ENCODE data around the gene ARSD. TPM values are rescaled to one million over a fixed set of nuclear protein-coding genes. Genes with fewer than 3 reads are reported as not detected.
"Not testable (repeated sequence)": the region's sequence is repeated elsewhere in the genome, so short reads cannot be mapped to it uniquely, and the experiment has no call there.

ARSD gene
- 10 to 100 TPM; 12.3 to 39.6 (median 15.5) TPM for polyA plus RNA-seq
- long read RNA-seq, donor 1, full-length matches to known transcripts, result 11 of 18 reads
- long read RNA-seq, donor 1, partial matches to known transcripts, result 7 of 18 reads
- long read RNA-seq, donor 1, other reads (novel, unspliced or antisense), result 0 of 18 reads
- long read RNA-seq, donor 2, partial matches to known transcripts, result 0 of 1 reads
- long read RNA-seq, donor 2, other reads (novel, unspliced or antisense), result 0 of 1 reads
- long read RNA-seq, donor 3, full-length matches to known transcripts, result 6 of 6 reads
- long read RNA-seq, donor 3, partial matches to known transcripts, result 0 of 6 reads
- long read RNA-seq, donor 3, other reads (novel, unspliced or antisense), result 0 of 6 reads
- long read RNA-seq, donor 4, result 0 reads
- long read RNA-seq, donor 5, result 0 reads
- long read RNA-seq, donor 6, full-length matches to known transcripts, result 4 of 4 reads
- long read RNA-seq, donor 6, partial matches to known transcripts, result 0 of 4 reads
- long read RNA-seq, donor 6, other reads (novel, unspliced or antisense), result 0 of 4 reads
- long read RNA-seq, donor 7, full-length matches to known transcripts, result 4 of 4 reads
- long read RNA-seq, donor 7, partial matches to known transcripts, result 0 of 4 reads
- long read RNA-seq, donor 7, other reads (novel, unspliced or antisense), result 0 of 4 reads
- long read RNA-seq, donor 8, result 0 reads
- long read RNA-seq, donor 9, full-length matches to known transcripts, result 2 of 2 reads
- long read RNA-seq, donor 9, partial matches to known transcripts, result 0 of 2 reads
- long read RNA-seq, donor 9, other reads (novel, unspliced or antisense), result 0 of 2 reads
- long read RNA-seq, donor 10, full-length matches to known transcripts, result 4 of 4 reads
- long read RNA-seq, donor 10, partial matches to known transcripts, result 0 of 4 reads
- long read RNA-seq, donor 10, other reads (novel, unspliced or antisense), result 0 of 4 reads

- Histone ChIP-seq H3K9me3 (ENCODE audit: control insufficient read depth in 2 of 2, insufficient read depth in 1 of 2, low read depth in 1 of 2, low read length in 1 of 2) (peaks cover 0 to 9% of the 10 kb centered on the region in 2 donors), H3K36me3 (ENCODE audit: control insufficient read depth in 3 of 3, insufficient read depth in 2 of 3, low read depth in 1 of 3, low read length in 3 of 3) (peaks cover 0 to 19% (median 0%) of the 10 kb centered on the region in 3 donors), H3K4me1 (ENCODE audit: control insufficient read depth in 3 of 3, insufficient read depth in 2 of 3, low read depth in 1 of 3, low read length in 2 of 3) (no peaks in the 10 kb centered on the region), H3K4me3 (ENCODE audit: low read depth in 1 of 3, low read length in 3 of 3) (peak within 1 kb of the TSS; percentile 40 to 77 (median 67)), H3K27ac (ENCODE audit: low read depth in 1 of 3, low read length in 2 of 3) (peak within 1 kb of the TSS; percentile 89 to 98 (median 94)), H3K27me3 (ENCODE audit: control insufficient read depth in 3 of 3, insufficient read depth in 3 of 3, low read length in 3 of 3) (no peaks in the 10 kb centered on the region)
- DNase-seq (peak; percentile 88 to 91), FAIRE-seq (no peak)
- 0 to 4% (median 1%) methylated on average over 20 to 84 of the region's 84 CpGs for WGBS, 3 donors
Observed at GRCh38 chrX:2928583-2929434, at the start of gene ARSD. Gene ARSD (minus strand): TSS chrX:2929339. CDS start chrX:2929275, 64 bp downstream.

- not testable (repeated sequence) for DNase-seq; FAIRE-seq; H3K27ac ChIP-seq (ENCODE audit: low read depth in 1 of 3, low read length in 2 of 3); H3K4me3 ChIP-seq (ENCODE audit: low read depth in 1 of 3, low read length in 3 of 3); H3K4me1 ChIP-seq (ENCODE audit: control insufficient read depth in 3 of 3, insufficient read depth in 2 of 3, low read depth in 1 of 3, low read length in 2 of 3); H3K27me3 ChIP-seq (ENCODE audit: control insufficient read depth in 3 of 3, insufficient read depth in 3 of 3, low read length in 3 of 3); H3K9me3 ChIP-seq (ENCODE audit: control insufficient read depth in 2 of 2, insufficient read depth in 1 of 2, low read depth in 1 of 2, low read length in 1 of 2); H3K36me3 ChIP-seq (ENCODE audit: control insufficient read depth in 3 of 3, insufficient read depth in 2 of 3, low read depth in 1 of 3, low read length in 3 of 3)
- WGBS, 3 donors, result 87 to 94% (median 87%) methylated on average over 4 of the region's 4 CpGs
Observed at GRCh38 chrX:2978639-2979038, 49.5 kb upstream of the ARSD start.

- 86 to 94% (median 88%) methylated on average over 1 of the region's 1 CpG for WGBS, 3 donors
- H3K4me3 ChIP-seq (ENCODE audit: low read depth in 1 of 3, low read length in 3 of 3), result no peak overlapping the region
Observed at GRCh38 chrX:2974961-2975360, 45.8 kb upstream of the ARSD start.

GRCh38 chrX:2972391-2972790 is 43.3 kb upstream of the ARSD start:
- 83 to 88% (median 87%) methylated on average over 6 of the region's 6 CpGs for WGBS, 3 donors
- no peak overlapping the region for H3K27ac ChIP-seq (ENCODE audit: low read depth in 1 of 3, low read length in 2 of 3)
- no peak overlapping the region for H3K4me3 ChIP-seq (ENCODE audit: low read depth in 1 of 3, low read length in 3 of 3)
- H3K4me1 ChIP-seq (ENCODE audit: control insufficient read depth in 3 of 3, insufficient read depth in 2 of 3, low read depth in 1 of 3, low read length in 2 of 3), result no peaks in the 10 kb centered on the region
- no peaks in the 10 kb centered on the region for H3K36me3 ChIP-seq (ENCODE audit: control insufficient read depth in 3 of 3, insufficient read depth in 2 of 3, low read depth in 1 of 3, low read length in 3 of 3)
- no peaks in the 10 kb centered on the region for H3K27me3 ChIP-seq (ENCODE audit: control insufficient read depth in 3 of 3, insufficient read depth in 3 of 3, low read length in 3 of 3)
- H3K9me3 ChIP-seq (ENCODE audit: control insufficient read depth in 2 of 2, insufficient read depth in 1 of 2, low read depth in 1 of 2, low read length in 1 of 2), result no peaks in the 10 kb centered on the region
- DNase-seq, result no peak
- no peak for FAIRE-seq

More at GRCh38 chrX:2974961-2975360, 45.8 kb upstream of the ARSD start:
- FAIRE-seq (no peak), DNase-seq (no peak)
- Histone ChIP-seq H3K9me3 (ENCODE audit: control insufficient read depth in 2 of 2, insufficient read depth in 1 of 2, low read depth in 1 of 2, low read length in 1 of 2) (no peaks in the 10 kb centered on the region), H3K4me1 (ENCODE audit: control insufficient read depth in 3 of 3, insufficient read depth in 2 of 3, low read depth in 1 of 3, low read length in 2 of 3) (no peaks in the 10 kb centered on the region), H3K27ac (ENCODE audit: low read depth in 1 of 3, low read length in 2 of 3) (no peak overlapping the region), H3K27me3 (ENCODE audit: control insufficient read depth in 3 of 3, insufficient read depth in 3 of 3, low read length in 3 of 3) (no peaks in the 10 kb centered on the region), H3K36me3 (ENCODE audit: control insufficient read depth in 3 of 3, insufficient read depth in 2 of 3, low read depth in 1 of 3, low read length in 3 of 3) (no peaks in the 10 kb centered on the region)

- H3K9me3 ChIP-seq (ENCODE audit: control insufficient read depth in 2 of 2, insufficient read depth in 1 of 2, low read depth in 1 of 2, low read length in 1 of 2), result no peaks in the 10 kb centered on the region
- H3K27ac ChIP-seq (ENCODE audit: low read depth in 1 of 3, low read length in 2 of 3), result no peak overlapping the region
- DNase-seq, result no peak
- H3K4me3 ChIP-seq (ENCODE audit: low read depth in 1 of 3, low read length in 3 of 3), result no peak overlapping the region
- H3K36me3 ChIP-seq (ENCODE audit: control insufficient read depth in 3 of 3, insufficient read depth in 2 of 3, low read depth in 1 of 3, low read length in 3 of 3), result no peaks in the 10 kb centered on the region
- 80 to 86% (median 81%) methylated on average over 6 of the region's 6 CpGs for WGBS, 3 donors
- H3K4me1 ChIP-seq (ENCODE audit: control insufficient read depth in 3 of 3, insufficient read depth in 2 of 3, low read depth in 1 of 3, low read length in 2 of 3), result peaks cover 0 to 4% (median 0%) of the 10 kb centered on the region in 3 donors
- no peak for FAIRE-seq
- no peaks in the 10 kb centered on the region for H3K27me3 ChIP-seq (ENCODE audit: control insufficient read depth in 3 of 3, insufficient read depth in 3 of 3, low read length in 3 of 3)
Observed at GRCh38 chrX:2969021-2969420, 39.9 kb upstream of the ARSD start.

GRCh38 chrX:2967998-2968909 is 39.1 kb upstream of the ARSD start:
- Histone ChIP-seq H3K9me3 (ENCODE audit: control insufficient read depth in 2 of 2, insufficient read depth in 1 of 2, low read depth in 1 of 2, low read length in 1 of 2) (no peaks in the 10 kb centered on the region), H3K4me1 (ENCODE audit: control insufficient read depth in 3 of 3, insufficient read depth in 2 of 3, low read depth in 1 of 3, low read length in 2 of 3) (peaks cover 0 to 4% (median 0%) of the 10 kb centered on the region in 3 donors), H3K4me3 (ENCODE audit: low read depth in 1 of 3, low read length in 3 of 3) (no peak overlapping the region), H3K36me3 (ENCODE audit: control insufficient read depth in 3 of 3, insufficient read depth in 2 of 3, low read depth in 1 of 3, low read length in 3 of 3) (no peaks in the 10 kb centered on the region), H3K27ac (ENCODE audit: low read depth in 1 of 3, low read length in 2 of 3) (no peak overlapping the region), H3K27me3 (ENCODE audit: control insufficient read depth in 3 of 3, insufficient read depth in 3 of 3, low read length in 3 of 3) (no peaks in the 10 kb centered on the region)
- FAIRE-seq (no peak), DNase-seq (no peak)
- 61 to 83% (median 67%) methylated on average over 27 of the region's 27 CpGs for WGBS, 3 donors

- Histone ChIP-seq H3K27me3 (ENCODE audit: control insufficient read depth in 3 of 3, insufficient read depth in 3 of 3, low read length in 3 of 3) (no peaks in the 10 kb centered on the region), H3K4me1 (ENCODE audit: control insufficient read depth in 3 of 3, insufficient read depth in 2 of 3, low read depth in 1 of 3, low read length in 2 of 3) (peaks cover 0 to 4% (median 0%) of the 10 kb centered on the region in 3 donors), H3K9me3 (ENCODE audit: control insufficient read depth in 2 of 2, insufficient read depth in 1 of 2, low read depth in 1 of 2, low read length in 1 of 2) (no peaks in the 10 kb centered on the region), H3K36me3 (ENCODE audit: control insufficient read depth in 3 of 3, insufficient read depth in 2 of 3, low read depth in 1 of 3, low read length in 3 of 3) (no peaks in the 10 kb centered on the region), H3K4me3 (ENCODE audit: low read depth in 1 of 3, low read length in 3 of 3) (no peak overlapping the region), H3K27ac (ENCODE audit: low read depth in 1 of 3, low read length in 2 of 3) (no peak overlapping the region)
- FAIRE-seq, result no peak
- 74 to 84% (median 82%) methylated on average over 14 of the region's 14 CpGs for WGBS, 3 donors
- DNase-seq, result no peak
Observed at GRCh38 chrX:2967584-2967983, 38.4 kb upstream of the ARSD start.
